SK-N-DZ (cell line): ENCODE measurements around the gene ADORA3.

Experiments used
- DNase-seq: peaks from one replicate; pipeline ENCODE4 v3.0.0-alpha.2; 2015; ENCODE audit warnings: low spot score

Gene ADORA3

GRCh38 chr1:111475701-111476100 lies 27.7 kb downstream of the ADORA3 start:
- peak; percentile 15 for DNase-seq

GRCh38 chr1:111474521-111474920 lies 28.9 kb downstream of the ADORA3 start:
- DNase-seq, result no peak

DNA sequence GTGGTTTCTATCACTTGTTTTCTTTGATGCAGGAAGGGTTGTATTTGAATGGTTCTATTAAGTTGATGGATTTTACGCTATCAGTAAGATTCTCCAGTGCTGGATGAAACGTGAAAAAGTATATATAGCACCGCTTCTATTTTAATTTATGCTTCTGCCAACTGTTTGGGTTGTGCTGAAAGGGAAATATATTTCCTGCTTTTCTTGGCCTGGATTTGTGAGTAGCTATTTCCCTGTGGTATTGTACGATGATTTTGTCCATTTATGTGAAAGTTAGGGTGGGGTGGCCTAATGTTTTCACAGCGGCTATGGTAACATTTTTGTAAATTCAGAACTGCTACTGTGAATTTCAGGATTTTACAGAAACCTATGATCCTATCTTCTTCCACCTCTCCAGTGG lies 29.3 kb downstream of the ADORA3 start:
- DNase-seq, result no peak

- DNase-seq, result no peak
Measured at GRCh38 chr1:111471538-111471937, 31.9 kb downstream of the ADORA3 start.

DNA sequence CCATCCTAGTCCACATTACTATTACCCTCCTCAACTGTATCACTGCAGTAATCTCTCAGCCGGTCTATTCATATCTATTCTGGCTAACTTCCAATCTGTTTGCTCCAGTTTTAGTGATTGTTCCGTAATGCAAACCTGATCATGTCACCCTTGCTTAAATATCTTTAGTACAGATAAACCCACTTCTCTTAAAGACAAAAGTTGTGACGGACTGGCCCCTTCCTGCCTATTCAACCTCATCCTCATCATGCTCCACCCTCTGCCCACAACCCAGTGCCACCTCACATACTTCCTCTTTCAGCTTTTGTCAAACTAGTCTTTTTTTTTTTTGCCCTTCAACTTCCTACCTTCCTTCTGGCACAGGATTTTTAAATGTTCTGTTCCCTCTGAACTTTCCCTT lies 32.4 kb downstream of the ADORA3 start:
- no peak for DNase-seq

DNA sequence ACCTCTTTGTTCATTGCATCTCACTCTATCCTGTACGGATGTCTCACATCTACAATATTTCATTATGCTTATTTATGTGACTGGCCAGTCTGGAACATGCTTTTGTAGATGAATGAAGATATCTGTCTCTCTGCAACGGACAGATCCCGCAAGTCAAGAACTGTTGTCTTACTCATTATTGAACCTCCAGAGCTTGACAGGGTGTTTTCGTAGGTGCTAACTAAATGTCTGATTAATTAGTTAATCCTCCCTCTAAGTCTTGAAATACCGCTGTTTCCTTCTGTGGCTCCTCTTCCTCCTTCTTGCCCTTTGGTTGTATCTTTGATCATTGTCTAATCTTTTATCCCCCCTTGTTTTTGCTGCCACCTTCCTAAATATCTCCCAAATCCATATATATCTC lies 32.8 kb downstream of the ADORA3 start:
- no peak for DNase-seq

DNA sequence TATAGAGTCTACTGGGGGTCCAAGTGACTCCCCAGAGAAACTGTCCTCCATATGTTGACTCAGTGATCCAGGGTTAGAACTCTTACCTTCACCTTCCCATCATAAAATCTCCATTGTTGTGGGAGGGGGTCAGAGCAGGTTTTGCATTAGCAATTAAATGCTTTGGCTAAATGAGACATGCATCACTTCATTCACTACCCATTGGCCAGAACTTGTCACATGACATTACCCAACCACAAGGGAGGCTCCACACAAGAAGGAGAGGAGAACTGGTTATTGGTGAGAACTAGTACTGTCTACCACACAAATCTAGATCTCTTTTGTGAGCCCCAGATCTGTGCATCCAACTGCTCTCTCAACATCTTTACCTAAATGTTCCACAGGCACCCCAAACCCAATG lies 33.9 kb downstream of the ADORA3 start:
- no peak for DNase-seq

- DNase-seq, result no peak
Measured at GRCh38 chr1:111468717-111469100, 34.7 kb downstream of the ADORA3 start.

GRCh38 chr1:111467865-111468716 lies 35.3 kb downstream of the ADORA3 start:
- no peak for DNase-seq

DNA sequence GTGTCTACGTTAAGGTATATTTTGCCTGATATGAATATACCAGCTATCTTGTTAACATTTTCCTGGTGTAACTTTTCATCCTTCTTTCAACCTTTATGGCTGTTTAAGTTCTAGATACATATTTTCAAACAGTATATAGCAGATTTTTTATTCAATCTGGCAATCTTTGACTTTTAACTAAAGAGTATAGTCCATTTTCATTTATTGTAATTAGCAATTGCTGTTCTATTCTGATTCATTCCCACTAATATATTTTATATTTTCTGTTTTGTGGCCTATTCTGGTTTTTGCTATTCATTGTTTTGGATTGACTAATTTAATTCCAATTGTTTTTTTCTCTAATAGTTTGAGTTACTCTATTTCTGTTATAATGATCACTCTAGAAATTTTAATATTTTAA lies 37.0 kb downstream of the ADORA3 start:
- no peak for DNase-seq

GRCh38 chr1:111465754-111466153 lies 37.7 kb downstream of the ADORA3 start:
- no peak for DNase-seq

GRCh38 chr1:111463029-111463683 lies 40.3 kb downstream of the ADORA3 start:
- no peak for DNase-seq

- no peak for DNase-seq
Measured at GRCh38 chr1:111462370-111463028, 40.9 kb downstream of the ADORA3 start.

GRCh38 chr1:111461765-111462164 lies 41.7 kb downstream of the ADORA3 start:
- no peak for DNase-seq

GRCh38 chr1:111455642-111456031 lies 47.8 kb downstream of the ADORA3 start:
- no peak for DNase-seq

- DNase-seq, result no peak
Measured at GRCh38 chr1:111454859-111455641, 48.4 kb downstream of the ADORA3 start.

DNA sequence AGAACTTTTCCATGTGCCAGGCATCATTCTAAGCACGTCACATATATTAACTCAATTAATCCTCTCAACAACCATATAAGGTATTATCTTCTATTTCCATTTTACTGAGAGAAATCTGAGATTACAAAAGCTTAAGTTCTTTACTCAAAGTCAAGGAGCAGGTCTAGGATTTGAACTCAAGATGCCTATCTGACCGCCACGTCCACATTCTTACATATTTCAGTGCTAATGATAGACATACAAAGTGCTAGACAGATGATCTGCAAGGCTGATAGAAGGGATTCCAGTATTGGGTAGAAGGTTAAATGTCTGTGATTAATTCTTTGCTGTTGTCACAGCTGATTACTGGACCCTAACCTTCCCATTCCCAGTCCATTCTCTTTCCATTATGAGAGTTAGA lies 49.7 kb downstream of the ADORA3 start:
- no peak for DNase-seq

DNA sequence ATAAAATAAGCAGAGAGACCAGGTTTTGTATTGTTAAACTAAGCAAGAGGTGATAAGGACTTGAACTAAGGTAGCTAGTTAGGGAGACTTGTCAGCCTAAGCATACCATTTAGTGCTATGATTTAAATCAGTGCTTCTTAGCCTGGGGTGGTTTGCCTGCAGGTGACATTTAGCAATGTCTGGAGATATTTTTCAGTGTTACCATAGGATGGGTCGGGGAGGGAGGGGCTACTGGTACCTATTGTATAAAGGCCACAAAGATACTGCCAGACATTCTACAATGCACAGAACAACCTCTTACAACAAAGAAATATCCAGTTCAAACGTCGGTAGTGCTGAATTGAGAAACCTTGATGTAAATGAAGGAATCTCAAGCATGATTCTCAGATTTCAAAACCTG lies 50.9 kb downstream of the ADORA3 start:
- DNase-seq, result no peak

- no peak for DNase-seq
Measured at GRCh38 chr1:111450185-111450584, 53.2 kb downstream of the ADORA3 start.

GRCh38 chr1:111449703-111450017 lies 53.8 kb downstream of the ADORA3 start:
- no peak for DNase-seq
